Muscle of leg (tissue), 11 donors: ENCODE measurements around the gene THOP1. TPM values are rescaled to one million over a fixed set of nuclear protein-coding genes. Genes with fewer than 3 reads are reported as not detected.
"Not testable (repeated sequence)": the region's sequence is repeated elsewhere in the genome, so short reads cannot be mapped to it uniquely, and the experiment has no call there.

Experiments
- DNase-seq: peaks from one replicate; pipeline ENCODE4 v3.0.0; 2013
- H3K27ac ChIP-seq: one replicate; pipeline ENCODE4 v1.5.1; 2013; ENCODE audit warnings: mild to moderate bottlenecking, low read length, control low read depth
- H3K27me3 ChIP-seq: one replicate; pipeline ENCODE4 v1.6.1; 2013; ENCODE audit warnings: low read length; ENCODE audit not compliant: control insufficient read depth, insufficient read depth
- H3K36me3 ChIP-seq: one replicate; pipeline ENCODE4 v1.6.1; 2013; ENCODE audit warnings: low read length; ENCODE audit not compliant: control insufficient read depth, insufficient read depth
- H3K4me1 ChIP-seq: one replicate; pipeline ENCODE4 v1.6.1; 2013; ENCODE audit warnings: low read length; ENCODE audit not compliant: control insufficient read depth, insufficient read depth
- H3K4me3 ChIP-seq: one replicate; pipeline ENCODE4 v1.5.1; 2013; ENCODE audit warnings: low read length, control low read depth
- H3K9me3 ChIP-seq: replicated peaks from 2 replicates; pipeline ENCODE4 v1.6.1; 2013; ENCODE audit warnings: low read depth, low read length; ENCODE audit not compliant: control insufficient read depth
- WGBS: methylation state at CpG from one replicate; pipeline ENCODE4 v1.1.5; 2013; ENCODE audit warnings: missing lambda C conversion rate; ENCODE audit not compliant: insufficient coverage; 5-methylcytosine and 5-hydroxymethylcytosine counted together
- polyA plus RNA-seq, 8 donors: library from polyadenylated mRNA; unstranded; fragments of 120-200 nt; gene quantifications; one replicate each; pipeline versions ENCODE4 v1.2.1 to v1.2.3, GENCODE V29; 2013; ENCODE audit warnings: inconsistent platforms in 1 of 8, low replicate concordance in 1 of 8; ENCODE audit not compliant: insufficient read length in 8 of 8, insufficient read depth in 1 of 8
- total RNA-seq: library from RNA; stranded (reverse); fragments of 120-200 nt; gene quantifications from one replicate; pipeline ENCODE4 v1.2.4, GENCODE V29; 2013

THOP1 gene
- total and polyA plus RNA-seq, 9 donors, result 42.2 to 56.5 (median 53.8) TPM

DNA sequence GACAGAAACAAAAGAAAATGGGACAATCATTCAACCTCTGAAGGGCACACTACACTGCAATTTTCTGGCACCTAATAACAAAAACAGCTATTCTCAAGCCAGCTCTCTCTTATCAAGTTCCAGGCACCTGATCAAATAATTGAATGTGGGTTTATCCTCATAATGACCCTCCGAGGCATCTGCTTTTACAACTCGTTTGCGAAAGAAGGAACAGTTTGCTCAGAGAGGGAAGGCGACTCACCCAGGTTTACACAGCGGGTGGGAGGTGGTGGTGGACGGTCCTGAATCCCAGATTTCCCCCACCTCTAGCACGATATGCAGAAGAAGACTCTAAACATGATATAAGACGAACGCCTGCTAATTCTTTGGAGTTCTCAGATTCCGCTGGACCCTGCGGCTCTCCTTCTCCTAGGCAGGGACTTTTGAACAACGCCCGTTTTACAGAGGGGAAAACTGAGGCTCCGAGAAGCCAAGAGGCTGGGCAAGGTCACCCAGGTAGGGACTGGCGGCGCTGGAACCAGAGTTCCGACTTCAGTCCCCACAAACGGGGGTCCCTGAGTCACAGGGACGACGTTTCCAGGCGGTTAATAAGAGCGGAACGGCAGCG is 2.9 kb upstream of the THOP1 start:
- peak overlapping the region; percentile 100 for H3K4me3 ChIP-seq
- H3K36me3 ChIP-seq, result peaks cover 16% of the 10 kb centered on the region
- H3K27me3 ChIP-seq, result no peaks in the 10 kb centered on the region
- WGBS, result 1% methylated on average over 19 of the region's 24 CpGs
- H3K4me1 ChIP-seq, result peaks cover 71% of the 10 kb centered on the region
- no peaks in the 10 kb centered on the region for H3K9me3 ChIP-seq
- no peak for DNase-seq
- peak overlapping the region; percentile 89 for H3K27ac ChIP-seq

DNA sequence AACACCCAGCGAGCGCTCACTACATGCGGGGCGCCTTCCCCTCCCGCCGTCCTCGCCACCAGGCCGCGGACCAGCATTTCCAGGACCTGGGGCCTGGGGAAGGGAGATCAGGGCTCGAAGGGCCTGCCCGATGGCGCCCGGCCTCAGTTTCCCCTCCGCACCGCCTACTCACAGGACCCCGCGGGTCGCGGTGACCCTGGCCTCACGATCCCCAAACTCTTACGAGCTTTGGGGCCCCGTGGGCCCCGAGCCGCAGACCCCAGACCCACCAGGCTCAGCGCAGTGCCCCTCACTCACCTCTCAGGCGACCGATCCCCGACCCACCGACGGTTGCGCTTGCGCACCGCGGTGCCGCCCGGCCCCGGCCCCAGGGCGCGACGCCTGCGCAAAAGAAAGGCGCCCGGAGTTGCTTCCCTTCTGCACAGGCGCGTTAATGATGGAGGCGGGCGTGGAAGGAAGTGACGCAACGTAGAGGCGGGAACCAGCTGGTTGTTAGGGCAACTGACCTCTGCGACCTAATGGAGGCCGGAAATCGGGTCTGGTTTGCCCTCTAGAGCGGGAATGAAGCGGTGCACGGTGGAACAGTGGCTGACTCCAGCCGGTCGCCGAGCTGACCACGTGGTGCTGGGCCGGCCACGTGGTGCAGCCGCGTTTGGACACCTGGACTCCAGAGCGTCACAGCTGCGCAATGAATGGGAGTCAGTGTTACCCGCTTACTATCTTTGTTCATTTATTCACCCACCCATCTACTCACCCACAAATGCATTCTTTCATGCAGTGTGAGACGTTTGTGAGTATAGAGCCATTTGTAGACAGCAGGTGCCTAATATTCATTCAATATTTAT is 2.1 kb upstream of the THOP1 start, which contains the start of gene SGTA:
Gene SGTA, minus strand, starts transcription at position 338 of the 845 bp plus-strand sequence. CDS start 14,205 bp downstream, outside the sequence.
- peak within 1 kb of the TSS; percentile 100 for H3K4me3 ChIP-seq
- peaks cover 21% of the 10 kb centered on the region for H3K36me3 ChIP-seq
- H3K27me3 ChIP-seq, result no peaks in the 10 kb centered on the region
- H3K27ac ChIP-seq, result peak within 1 kb of the TSS; percentile 89
- DNase-seq, result peak; percentile 99
- 0% methylated on average over 59 of the region's 68 CpGs for WGBS
- no peaks in the 10 kb centered on the region for H3K9me3 ChIP-seq
- H3K4me1 ChIP-seq, result peaks cover 64% of the 10 kb centered on the region

DNA sequence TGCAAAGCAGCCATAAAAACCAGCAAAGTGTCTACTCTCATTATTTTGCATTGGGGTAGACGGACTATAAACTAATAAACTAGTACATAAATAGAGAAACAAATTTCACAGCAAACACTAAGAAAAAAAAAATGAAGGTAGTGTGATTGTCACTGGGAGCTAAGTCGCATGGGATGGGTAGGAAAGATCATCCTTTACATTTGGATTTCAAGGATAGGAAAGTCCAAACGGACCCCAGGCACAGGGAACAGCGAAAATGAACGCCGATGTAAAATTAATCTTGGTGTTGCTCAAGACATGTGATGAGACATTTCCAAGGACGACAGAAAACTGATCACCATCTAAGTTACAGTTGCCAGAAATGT is 1.5 kb upstream of the THOP1 start:
- Histone ChIP-seq H3K4me1 (peaks cover 58% of the 10 kb centered on the region), H3K9me3 (no peaks in the 10 kb centered on the region), H3K27me3 (no peaks in the 10 kb centered on the region), H3K36me3 (peaks cover 16% of the 10 kb centered on the region), H3K4me3 (peak overlapping the region; percentile 18), H3K27ac (peak overlapping the region; percentile 89)
- DNase-seq, result no peak
- 81% methylated on average over 4 of the region's 7 CpGs for WGBS

DNA sequence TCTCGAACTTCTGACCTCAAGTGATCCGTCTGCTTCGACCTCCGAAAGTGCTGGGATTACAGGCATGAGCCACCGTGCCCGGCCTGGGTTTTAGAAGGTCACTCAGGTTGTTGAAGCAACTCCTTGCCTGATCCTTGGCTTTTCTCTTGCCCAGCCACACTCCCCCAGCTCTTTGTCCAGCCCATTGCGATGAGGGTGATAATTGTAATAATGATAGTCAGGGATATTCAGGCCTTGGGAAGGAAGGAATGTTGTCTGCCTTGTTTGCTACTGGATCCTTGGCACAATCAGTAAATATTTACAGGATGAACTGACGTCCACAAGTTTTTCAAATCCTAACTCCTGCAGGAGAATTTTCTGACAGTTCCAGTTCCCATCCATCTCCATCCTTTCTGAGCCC is 1.8 kb downstream of the THOP1 start:
- Histone ChIP-seq H3K4me1 (peaks cover 28% of the 10 kb centered on the region), H3K4me3 (no peak overlapping the region), H3K36me3 (peaks cover 25% of the 10 kb centered on the region), H3K27me3 (no peaks in the 10 kb centered on the region), H3K9me3 (no peaks in the 10 kb centered on the region), H3K27ac (no peak overlapping the region)
- 84% methylated on average over 7 of the region's 8 CpGs for WGBS
- no peak for DNase-seq

DNA sequence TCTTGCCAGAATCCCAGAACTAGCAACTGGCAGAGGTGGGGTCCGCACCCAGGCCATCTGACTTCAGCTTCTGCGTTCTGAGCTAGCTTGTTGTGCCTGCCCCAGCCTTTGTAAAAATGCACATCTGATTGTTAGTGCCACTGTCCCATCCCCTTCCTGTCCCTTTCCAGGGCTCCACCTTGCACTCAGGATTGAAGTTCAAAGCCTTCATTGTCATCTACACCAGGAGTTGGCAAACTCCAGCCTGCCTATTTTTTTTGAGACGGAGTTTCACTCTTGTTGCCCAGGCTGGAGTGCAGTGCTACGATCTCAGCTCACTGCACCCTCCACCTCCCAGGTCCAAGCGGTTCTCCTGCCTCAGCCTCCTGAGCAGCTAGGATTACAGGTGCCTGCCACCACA is 2.9 kb downstream of the THOP1 start:
- no peak for DNase-seq
- H3K4me1 ChIP-seq, result peaks cover 22% of the 10 kb centered on the region
- H3K27ac ChIP-seq, result no peak overlapping the region
- no peaks in the 10 kb centered on the region for H3K27me3 ChIP-seq
- H3K4me3 ChIP-seq, result no peak overlapping the region
- no peaks in the 10 kb centered on the region for H3K9me3 ChIP-seq
- H3K36me3 ChIP-seq, result peaks cover 31% of the 10 kb centered on the region
- WGBS, result 87% methylated on average over 5 of the region's 5 CpGs

DNA sequence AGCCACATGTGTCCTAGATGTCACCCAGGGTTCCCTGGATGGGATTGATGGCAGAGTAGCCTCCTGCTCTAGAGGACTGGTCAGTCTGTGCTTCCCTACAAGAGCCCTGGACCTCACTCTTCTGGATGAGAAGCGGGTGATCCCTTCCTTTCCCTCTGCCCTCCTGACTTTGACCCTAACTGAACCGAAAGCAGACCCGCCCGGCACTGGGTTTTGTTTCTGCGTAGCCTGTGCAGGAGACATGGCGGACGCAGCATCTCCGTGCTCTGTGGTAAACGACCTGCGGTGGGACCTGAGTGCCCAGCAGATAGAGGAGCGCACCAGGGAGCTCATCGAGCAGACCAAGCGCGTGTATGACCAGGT is 4.9 kb downstream of the THOP1 start:
- Histone ChIP-seq H3K27me3 (no peaks in the 10 kb centered on the region), H3K27ac (no peak overlapping the region), H3K4me3 (no peak overlapping the region), H3K36me3 (peaks cover 42% of the 10 kb centered on the region), H3K4me1 (peaks cover 9% of the 10 kb centered on the region), H3K9me3 (no peaks in the 10 kb centered on the region)
- no peak for DNase-seq
- 95% methylated on average over 9 of the region's 14 CpGs for WGBS

DNA sequence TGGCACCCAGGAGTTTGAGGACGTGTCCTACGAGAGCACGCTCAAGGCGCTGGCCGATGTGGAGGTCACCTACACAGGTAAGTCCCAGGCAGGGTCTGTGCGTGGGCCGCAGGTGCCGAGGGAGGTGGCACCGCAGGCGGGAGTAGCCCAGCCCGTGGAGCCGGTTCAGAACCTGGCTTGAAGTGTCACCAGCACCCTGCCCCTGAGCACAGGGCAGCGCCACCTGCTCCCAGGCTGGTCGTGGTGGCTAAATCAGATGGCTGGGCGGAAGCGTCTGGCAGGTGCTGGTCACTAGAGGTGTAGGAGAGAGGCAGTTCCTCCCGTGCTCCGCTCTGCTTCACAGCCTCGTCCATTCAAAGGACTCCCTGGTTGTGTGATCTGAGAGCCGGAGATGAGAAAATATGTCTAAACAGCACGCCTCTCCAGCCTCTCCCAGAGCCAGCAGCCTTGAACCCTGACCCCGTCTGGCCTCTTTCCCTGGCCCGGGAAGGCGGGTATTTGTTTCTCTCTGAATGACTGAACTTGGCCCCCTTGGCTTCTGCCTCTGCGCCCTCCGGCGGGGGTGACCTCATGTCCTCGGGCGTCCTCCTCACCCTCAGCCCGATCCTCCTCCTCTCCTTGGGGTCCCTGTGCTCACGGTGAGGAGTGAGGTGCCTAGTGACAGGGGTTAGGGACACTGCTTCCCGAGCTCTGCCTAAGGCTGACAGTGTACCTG is 5.4 kb downstream of the THOP1 start:
- WGBS, result 96% methylated on average over 26 of the region's 32 CpGs
- no peaks in the 10 kb centered on the region for H3K9me3 ChIP-seq
- no peak overlapping the region for H3K27ac ChIP-seq
- no peak overlapping the region for H3K4me3 ChIP-seq
- no peaks in the 10 kb centered on the region for H3K27me3 ChIP-seq
- no peak for DNase-seq
- peaks cover 8% of the 10 kb centered on the region for H3K4me1 ChIP-seq
- peaks cover 48% of the 10 kb centered on the region for H3K36me3 ChIP-seq

DNA sequence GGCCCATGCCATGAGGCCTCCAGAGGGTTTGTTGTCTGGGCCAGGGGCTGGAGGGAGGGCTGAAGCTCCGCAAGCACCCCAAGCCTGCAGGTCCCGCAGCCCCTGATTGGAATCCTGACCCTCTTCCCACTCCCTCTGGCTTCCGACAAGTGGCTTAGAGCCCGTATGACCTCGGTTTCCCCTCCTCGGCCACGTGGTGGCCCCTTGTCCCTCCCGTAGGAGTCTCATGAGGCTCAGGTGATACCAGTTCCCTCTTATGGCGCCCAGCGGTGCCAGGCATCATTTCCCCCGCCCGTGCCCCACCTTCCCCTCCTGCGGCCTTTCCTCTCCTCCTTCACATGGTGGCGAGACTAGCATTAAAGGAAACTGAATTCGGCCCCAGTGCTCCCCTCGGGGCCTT is 6.1 kb downstream of the THOP1 start:
- Histone ChIP-seq H3K36me3 (peaks cover 55% of the 10 kb centered on the region), H3K4me3 (no peak overlapping the region), H3K9me3 (no peaks in the 10 kb centered on the region), H3K27me3 (no peaks in the 10 kb centered on the region), H3K27ac (no peak overlapping the region), H3K4me1 (peaks cover 1% of the 10 kb centered on the region)
- WGBS, result 87% methylated on average over 15 of the region's 16 CpGs
- DNase-seq, result no peak

DNA sequence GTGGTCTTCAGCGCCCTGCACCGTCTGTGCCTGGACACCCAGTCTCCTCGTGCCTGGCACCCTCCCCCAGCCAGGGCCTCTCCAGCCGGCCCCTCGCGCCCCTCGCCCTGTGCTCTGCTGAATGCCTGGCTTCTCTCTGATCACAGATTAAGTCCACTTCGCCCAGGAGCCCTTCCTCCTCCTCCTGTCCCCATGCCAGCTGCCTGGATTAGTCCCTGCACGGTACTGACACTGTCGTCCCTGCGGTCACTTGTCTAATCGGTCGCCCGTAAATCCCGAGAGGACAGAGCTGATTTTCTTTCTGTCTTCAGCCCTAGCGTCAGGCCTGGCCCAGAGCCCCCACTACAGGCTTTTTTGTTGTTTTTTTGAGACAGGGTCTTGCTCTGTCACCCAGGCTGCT is 6.6 kb downstream of the THOP1 start:
- H3K4me1 ChIP-seq, result no peaks in the 10 kb centered on the region
- H3K4me3 ChIP-seq, result no peak overlapping the region
- no peaks in the 10 kb centered on the region for H3K9me3 ChIP-seq
- no peak overlapping the region for H3K27ac ChIP-seq
- DNase-seq, result no peak
- WGBS, result 90% methylated on average over 15 of the region's 16 CpGs
- peaks cover 59% of the 10 kb centered on the region for H3K36me3 ChIP-seq
- H3K27me3 ChIP-seq, result no peaks in the 10 kb centered on the region

DNA sequence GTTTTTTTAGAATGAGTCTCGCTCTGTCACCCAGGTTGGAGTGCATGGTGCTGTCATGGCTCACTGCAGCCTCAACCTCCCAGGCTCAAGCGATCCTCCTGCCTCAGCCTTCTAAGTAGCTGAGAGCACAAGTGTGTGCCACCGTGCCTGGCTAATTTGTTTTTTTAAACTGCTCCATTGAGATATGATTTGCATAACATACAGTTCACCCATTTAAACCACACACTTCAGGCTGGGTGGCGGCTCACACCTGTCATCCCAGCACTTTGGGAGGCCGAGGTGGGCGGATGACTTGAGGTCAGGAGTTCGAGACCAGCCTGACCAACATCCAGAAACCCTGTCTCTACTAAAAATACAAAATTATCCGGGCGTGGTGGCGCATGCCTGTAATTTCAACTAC is 7.4 kb downstream of the THOP1 start:
- DNase-seq, H3K4me1 ChIP-seq, H3K9me3 ChIP-seq, H3K4me3 ChIP-seq, H3K27ac ChIP-seq, H3K27me3 ChIP-seq: not testable (repeated sequence)
- H3K36me3 ChIP-seq, result peaks cover 61% of the 10 kb centered on the region
- 95% methylated on average over 9 of the region's 10 CpGs for WGBS
